CD4-positive, alpha-beta T cell treated with Interleukin-12 subunit alpha and Interleukin-12 subunit beta, for 1 hour (primary cell): ENCODE measurements around the gene ADAM17.
"Not testable (repeated sequence)": the region's sequence is repeated elsewhere in the genome, so short reads cannot be mapped to it uniquely, and the experiment has no call there.

Experiments
- DNase-seq: peaks from one replicate; pipeline ENCODE4 v3.0.0-alpha.2; 2020

ADAM17 gene

DNA sequence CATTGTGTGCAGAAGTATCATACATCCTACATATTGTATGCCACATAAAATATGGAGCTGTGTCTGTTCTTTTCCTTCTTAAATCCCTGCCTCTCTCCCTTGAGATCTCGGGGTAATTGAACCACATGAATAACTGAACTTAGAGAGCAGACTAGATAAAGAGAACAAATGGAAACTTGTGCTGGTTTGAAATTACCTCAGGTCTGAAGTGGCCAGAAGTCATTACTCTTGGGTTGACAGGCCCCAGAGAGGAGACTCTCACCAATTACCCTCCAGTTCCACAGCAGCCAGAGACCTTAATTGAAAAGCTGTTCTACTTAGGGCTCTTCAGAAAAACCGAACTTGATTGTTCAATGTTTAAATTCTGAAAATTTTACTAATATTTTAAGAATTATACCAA, 5.0 kb upstream of the ADAM17 start:
- no peak for DNase-seq

- DNase-seq: no peak
These were observed 3.3 kb upstream of the ADAM17 start for GRCh38 chr2:9558948-9559381.

DNA sequence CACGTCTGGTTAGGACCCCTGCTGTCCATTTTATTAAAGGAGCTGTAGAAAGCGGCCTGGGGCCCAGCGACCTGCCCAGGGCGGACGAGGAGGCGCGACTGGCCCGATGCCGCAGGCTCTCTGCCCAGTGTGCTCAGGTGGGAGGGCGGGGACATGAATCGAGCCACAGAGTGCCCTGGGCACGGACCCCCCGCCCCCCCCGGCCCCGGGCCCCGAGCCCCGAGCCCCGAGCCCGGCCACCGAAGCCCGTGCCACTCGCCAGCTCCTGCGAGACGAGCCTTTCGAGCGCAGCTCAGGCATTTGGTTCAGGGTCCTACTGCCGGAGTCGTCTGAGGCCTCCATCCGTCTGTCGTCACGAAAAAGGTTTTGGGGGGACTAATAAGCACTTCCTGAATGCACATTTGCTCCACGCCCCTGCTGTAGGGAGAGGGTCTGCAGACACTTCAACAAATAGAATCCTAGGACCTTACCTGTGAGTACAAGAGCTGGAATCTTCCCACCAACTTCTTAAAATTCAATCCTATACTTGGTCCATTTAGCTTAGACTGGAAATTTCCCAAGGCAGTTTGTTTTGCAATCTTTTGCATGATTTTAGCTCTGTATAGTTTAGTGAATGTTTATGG, 602 bp upstream of the ADAM17 start:
- DNase-seq: peak; percentile 41

- peak; percentile 43 for DNase-seq
These were observed 721 bp downstream of the ADAM17 start for GRCh38 chr2:9554921-9555296.

DNA sequence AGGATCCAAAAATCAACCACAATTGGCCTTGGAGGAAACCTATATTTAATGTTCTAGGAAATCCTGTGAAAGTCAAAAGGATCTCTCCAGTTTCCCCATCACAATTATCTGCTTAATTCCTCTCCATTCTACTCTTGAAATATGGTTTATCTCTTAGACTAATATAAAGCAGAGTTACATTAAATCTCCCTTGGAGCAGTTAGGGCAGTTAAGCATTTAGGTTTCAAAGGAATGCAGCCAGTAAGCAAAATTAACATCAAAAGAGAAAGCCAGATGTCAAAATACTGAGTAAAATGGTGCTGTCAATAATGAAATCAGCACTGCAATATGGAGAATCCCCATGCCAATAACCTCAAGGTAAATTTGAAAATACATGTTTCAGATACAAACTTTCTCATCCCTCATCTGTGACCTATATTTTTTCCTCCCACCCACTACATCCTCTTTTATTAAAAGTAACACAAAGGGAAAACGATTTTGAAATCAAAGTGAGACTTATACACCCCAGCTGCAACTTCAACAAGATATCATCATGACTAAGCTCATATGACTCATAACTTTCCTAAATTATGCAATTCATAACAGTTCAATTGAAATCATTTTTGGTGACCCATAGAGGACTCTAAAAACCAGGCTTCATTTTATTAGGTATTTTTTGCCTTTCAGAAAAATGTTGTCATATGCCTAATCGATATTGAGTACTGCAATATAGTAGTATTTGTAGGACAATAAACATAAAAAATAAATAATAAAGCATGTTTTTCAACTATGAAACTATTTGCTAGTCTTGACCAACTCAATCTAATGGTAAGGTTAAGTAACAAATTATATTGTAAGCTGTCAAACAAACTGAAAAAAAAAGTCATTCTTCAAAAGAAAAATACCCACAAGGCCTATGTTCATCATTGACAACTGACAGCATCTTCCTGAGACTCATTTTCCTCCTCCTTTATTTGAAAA, 3.1 kb downstream of the ADAM17 start:
- peak; percentile 36 for DNase-seq

- not testable (repeated sequence) for DNase-seq
These were observed 4.7 kb downstream of the ADAM17 start for GRCh38 chr2:9550859-9551391.

- DNase-seq: no peak
These were observed 6.2 kb downstream of the ADAM17 start for GRCh38 chr2:9549420-9549819.

GRCh38 chr2:9548506-9548905, 7.1 kb downstream of the ADAM17 start:
- DNase-seq: peak; percentile 27

GRCh38 chr2:9547262-9547991, 8.2 kb downstream of the ADAM17 start:
- no peak for DNase-seq

DNA sequence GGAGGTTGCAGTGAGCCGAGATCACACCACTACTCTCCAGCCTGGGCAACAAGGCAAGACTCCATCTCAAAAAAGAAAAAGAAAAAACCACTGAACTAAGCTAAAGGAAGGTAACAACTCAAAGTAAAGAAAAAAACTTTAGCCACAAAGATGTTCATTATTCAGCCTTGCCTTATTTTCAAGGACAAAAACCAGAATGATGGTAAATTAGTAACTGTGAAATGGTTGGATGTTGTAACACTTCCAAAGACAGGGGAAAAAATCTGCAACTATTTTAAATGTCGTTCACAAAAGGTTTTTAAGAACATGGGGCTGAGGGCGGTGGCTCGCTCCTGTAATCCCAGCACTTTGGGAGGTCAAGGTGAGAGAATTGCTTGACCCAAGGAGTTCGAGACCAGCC, 10.1 kb downstream of the ADAM17 start:
- DNase-seq: no peak

- DNase-seq: no peak
These were observed 12.1 kb downstream of the ADAM17 start for GRCh38 chr2:9543557-9543956.

DNA sequence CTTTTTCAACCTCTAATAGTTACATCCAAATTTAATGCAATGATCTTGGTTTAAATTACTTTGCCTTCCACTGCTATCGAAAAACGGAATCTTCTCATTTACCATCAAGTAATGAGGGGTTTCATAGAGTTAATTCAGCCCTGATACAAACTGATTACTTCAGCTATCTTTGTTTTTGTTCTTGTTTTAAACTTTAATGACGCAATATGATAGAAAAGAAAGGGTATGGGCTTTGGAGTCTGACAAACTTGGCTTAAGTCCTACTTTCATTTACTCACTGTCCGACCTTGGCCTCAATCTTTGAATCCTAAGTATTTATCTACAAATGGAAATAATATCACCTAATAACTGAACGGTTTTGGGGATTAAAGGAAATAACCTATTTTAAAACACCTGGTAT, 16.1 kb downstream of the ADAM17 start:
- DNase-seq: no peak

GRCh38 chr2:9538000-9538507, 17.6 kb downstream of the ADAM17 start:
- DNase-seq: peak; percentile 18

- DNase-seq: no peak
These were observed 19.1 kb downstream of the ADAM17 start for GRCh38 chr2:9536504-9536903.

DNA sequence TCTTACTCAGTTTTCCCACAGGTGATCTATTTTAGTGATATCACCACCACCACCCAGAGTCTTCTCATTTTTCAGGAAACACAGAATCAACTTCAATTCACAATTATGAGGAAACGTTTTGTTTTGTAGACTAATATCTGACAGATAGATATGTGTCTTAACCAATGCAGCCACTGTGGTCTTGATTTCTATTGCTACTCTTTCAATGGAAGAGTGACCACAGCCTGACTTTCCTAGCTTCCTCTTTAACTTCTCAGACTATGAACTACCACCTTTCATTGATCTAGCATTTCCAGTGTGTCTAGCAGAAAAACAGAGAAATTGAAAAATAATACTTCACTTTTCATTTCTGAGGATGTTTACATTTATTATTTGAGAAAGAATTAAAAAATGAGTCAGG, 20.5 kb downstream of the ADAM17 start:
- no peak for DNase-seq

DNA sequence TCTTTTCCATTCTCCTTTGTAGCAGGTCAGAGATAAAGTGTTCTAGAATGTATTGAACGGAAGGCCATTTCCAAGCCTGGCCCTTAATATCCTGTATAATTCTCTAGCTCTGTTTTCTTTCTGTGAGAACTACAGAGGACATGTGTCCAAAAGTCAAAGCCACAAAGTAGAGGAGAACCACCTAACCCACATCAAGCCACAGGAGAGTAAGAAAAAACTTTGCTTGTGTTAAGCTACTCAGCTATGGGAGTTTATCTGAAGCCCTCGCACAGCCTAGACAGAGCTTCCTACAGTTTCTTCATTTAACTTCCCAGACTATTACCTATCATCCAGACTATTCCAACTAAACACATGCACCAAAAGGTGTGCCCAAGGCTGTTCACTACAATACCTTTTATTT, 22.0 kb downstream of the ADAM17 start:
- no peak for DNase-seq

- DNase-seq: no peak
These were observed 23.2 kb downstream of the ADAM17 start for GRCh38 chr2:9532421-9532820.

DNA sequence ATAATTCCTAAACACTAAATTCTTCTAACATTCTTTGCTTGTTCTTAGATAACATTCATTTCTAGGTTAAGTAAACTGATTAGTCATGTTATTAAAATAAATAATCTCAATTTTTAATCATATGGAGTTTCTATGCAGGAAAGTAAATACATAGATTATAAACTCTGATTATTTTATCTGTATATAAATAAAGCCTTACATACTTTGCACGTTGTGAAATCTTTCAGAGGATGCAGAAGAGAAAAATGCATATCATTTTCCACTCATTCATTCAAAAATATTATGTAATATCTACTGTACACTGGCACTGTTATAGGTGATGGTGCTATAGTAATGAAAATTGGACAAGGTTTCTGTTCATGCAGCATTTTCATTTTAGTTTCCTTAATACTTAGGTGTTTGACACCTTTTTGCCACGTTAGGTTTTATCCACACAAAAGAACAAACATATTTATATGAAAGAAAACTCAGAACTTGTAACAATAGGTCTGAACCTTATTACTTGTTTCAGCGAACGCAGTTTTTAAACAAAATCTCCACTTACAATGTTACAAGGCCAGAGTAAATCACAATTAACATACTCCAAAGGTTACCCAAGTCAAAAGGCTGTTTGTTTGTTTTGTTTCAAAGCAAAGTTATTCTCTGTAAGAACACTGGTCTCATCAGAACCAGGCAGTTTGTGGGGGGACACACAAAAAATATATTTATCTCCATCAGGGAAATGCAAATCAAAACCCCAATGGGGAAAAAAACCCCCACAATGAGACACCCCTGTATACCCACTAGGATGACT, 27.4 kb downstream of the ADAM17 start:
- no peak for DNase-seq

DNA sequence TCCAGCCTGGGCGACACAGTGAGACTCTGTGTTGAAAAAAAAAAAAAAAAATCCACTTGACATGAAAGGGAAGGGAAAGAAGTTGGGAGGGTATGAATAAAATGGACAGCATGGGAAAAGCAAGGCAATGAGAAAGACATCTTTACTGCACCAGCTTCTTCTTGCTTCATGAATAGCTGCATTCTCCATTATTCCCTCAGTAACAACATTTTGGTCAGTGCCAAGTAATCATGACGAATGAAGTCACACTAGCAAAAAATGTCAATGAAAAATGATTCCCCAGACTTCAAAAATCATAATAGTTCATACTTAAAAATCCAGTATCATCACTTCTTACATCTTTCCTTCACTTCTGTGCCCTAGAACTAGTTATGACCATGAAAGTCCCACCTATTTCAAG, 30.4 kb downstream of the ADAM17 start:
- DNase-seq: no peak

- no peak for DNase-seq
These were observed 31.3 kb downstream of the ADAM17 start for GRCh38 chr2:9524291-9524690.

DNA sequence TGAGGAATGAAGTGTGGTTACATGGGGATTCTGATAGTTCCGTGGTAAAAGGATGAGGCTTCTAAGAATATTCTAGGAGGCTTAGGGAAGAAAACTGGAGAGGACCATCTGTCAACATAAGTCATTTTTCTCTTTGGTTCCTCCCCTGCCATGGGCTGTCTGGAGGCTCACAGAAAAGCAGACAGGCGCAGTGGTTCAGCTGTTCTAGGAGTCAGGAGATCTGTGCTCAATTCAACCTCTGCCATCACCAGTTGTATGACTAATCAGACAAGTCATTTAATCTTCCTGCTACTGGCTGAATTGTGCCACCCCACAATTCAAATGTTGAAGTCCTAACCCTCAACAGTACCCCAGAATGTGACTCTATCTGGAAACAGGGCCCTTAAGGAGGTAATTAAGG, 36.4 kb downstream of the ADAM17 start:
- no peak for DNase-seq

- no peak for DNase-seq
These were observed 36.9 kb downstream of the ADAM17 start for GRCh38 chr2:9518780-9519179.
